HT1080 (cell line): ENCODE data around the gene FSTL4. TPM values are rescaled to one million over a fixed set of nuclear protein-coding genes. Genes with fewer than 3 reads are reported as not detected.
A peak's percentile ranks its signal among the peaks of the same experiment; 100 is the strongest.

Experiments used
- DNase-seq: peaks from one replicate; pipeline ENCODE4 v3.0.0-alpha.2; 2015; ENCODE audit warnings: low read depth
- total RNA-seq: library from RNA; depleted of rRNA; stranded (reverse); fragments of >200 nt; shearing (Covaris generic); gene quantifications from 2 replicates; pipeline ENCODE4 v1.2.3, GENCODE V29; 2014

The FSTL4 gene
- total RNA-seq, 1 experiment from 2014 or later = 0.47 TPM

DNA sequence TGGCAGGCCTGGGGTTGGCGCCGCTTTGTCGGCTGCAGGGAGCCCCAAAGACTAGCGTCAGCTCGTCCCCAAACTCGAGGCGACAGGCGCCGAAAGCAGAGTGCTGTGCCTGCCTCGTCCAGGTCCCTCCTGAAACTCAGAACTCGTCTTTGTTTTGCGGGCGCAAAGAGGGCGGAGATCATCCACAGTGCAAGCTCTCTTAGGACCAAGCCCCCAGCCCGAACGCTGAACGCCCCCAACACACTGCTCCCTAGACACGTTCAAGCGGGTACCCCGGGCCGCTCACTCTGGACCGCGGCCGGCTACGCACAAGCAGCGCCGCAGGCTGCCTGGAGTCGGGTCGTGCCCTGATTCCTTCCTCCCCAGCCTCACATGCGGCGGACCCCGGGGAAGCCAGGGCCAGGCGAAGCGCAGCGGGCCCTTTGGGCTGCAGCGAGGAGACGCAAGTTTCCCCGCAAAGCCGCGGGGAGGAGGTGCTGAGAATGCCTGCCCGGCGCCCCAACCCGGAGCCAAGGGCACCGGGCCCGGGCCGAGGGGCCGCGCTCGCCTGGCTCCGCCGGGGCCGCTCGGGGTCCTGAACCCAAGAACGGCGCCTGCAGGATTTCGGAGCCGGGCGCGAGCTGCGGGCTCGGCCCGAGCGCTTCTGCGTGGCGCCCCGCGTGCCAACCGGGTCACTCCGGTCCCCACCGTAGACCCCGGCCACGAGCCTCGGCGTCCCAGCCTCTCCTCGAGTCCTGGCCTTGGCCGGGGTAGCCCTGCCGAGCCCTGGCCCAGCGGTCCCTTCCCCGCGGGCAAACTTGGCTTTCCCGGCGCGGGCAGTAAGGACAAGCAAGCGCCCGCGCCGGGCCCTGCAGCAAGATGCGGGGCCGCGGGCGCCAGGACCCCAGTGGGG is 738 bp downstream of the FSTL4 start:
- no peak for DNase-seq

DNA sequence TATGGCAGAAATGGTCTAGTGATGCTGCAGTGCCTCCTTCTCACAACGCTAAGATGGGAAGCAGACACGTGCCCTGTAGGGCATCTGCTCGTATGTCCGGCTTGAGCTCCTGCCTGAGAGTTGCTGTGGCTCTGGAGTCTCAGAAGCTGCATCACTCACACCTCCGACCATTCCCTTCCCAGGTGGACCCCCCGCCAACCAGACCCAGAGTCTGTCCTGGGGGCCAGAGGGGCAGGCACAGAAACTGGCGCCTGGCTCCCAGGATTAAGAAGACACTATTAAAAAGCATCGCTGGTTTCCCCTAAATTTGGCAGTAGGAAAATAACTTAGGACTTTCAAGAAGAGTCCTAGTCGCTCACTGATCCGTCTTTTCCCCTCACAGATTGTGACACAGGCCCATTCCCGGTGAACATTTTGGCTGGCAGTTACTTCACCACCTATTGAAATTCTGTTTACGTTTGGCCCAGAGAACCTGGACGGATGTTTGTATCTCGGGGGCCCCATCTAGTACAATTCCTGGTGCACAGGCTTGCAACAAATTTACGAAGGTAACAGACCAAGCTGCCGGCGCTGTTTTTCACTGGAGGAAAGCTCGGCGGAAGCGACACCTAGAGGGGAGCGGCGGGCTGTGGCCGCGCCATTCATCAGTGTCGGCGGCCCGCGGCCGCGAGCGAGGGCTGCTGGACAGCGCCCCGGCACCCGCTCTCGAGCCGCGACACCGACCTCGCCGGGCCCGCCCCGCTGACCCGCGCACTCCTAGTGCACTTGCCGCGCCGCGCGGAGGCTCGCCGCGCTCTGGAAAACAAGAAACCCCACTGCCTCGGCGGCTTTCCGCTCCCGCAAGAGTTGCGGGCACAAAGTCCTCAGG is 1.6 kb downstream of the FSTL4 start:
- peak; percentile 23 for DNase-seq

DNA sequence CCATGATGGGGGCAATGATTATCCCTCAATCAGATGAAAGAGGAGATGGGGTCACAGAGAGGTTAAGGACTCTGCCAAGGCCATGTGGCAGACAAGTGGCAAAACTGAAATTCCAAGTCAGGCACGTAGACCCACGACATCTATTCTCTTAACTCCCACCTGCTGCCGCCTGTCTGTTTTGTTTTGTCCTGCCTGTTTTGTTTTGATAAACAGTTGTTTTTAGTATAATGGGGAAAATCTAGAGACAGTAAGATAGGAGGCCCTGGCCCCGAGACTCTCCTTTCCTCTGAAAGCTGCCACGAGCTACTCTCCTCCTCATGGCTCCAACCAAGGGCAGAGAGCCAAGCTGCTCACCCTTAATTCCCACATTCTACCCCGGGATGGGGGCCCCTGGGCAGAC is 4.9 kb downstream of the FSTL4 start:
- no peak for DNase-seq

DNA sequence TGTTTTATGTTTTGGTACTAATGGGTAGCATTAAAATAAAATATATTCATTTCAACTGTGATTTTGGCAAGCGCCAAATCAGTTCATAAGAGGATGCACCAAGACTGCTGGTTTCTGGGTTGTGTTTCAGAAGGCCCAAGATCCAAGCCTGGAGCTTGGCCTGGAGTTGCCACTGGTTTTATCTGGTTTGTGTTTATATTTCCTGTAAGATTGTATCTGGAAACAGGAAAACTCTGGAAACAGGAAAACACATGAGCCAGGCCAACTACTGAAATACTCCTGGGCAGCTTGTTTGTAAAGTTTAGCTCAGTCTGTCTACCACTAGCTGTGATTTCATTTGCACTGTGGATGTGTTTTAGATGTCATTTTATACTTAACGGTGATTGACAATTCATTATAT is 5.5 kb downstream of the FSTL4 start:
- DNase-seq = no peak

DNA sequence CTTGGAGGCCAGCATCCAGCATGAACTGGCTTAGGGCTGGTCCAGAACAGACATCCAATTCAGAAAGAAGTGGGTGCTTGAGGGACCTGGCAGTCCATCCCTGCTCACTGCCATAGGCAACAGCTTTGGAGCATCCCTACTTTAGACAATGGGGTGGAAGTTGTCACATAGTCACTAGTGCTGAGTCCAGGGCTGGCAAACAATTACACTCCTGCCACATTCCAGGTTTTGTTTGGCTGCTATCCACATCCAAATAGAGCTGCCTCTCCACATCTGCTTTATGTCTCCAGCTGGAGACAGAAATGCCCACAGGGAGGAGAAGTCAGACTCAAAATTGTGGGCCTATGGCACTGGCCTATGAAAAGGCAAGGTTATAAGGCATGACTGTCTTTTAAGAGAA is 7.0 kb downstream of the FSTL4 start:
- no peak for DNase-seq

DNA sequence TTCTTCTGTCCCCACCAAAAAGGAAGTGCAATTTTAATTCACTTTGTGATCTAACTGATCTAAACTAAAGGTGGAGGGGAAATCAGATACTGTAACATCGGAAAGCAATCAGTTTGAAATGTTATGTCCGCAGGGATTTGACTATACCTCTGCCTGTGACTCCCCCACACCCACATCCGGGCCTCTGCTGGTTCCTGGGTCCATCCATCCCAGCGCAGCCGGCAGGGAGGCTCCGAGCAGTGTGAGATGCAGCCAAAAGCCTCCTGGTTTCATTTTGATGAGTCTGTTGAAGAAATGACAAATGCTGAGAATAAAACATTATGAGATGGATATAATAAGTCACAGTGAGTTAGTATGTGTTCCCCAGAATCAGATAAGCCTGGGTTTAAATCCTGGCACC is 8.6 kb downstream of the FSTL4 start:
- DNase-seq = no peak

DNA sequence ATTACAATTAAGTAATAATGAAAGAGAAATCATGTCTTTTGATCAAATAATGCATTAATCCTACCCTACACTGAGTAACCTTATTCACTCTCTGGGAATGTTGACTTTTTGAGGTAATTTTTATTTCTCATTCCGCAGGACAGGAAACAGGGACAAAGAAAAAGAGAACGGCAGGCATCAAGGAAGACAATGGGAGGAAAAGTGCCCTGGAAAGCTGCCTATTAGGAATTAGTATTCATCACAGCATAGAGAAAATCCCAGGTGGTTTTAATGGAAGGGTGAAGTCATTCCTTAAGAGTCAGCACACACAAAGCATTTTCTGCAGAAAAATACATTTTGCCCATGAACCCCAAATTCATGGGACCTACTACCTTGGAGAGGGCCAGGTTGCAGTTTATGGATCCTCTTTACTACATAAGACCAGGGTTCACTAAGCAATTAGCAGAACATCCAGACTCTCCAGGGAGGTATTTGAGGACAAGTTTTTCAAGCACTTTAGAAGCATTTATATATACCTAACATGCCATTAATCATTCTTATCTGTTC is 9.4 kb downstream of the FSTL4 start:
- DNase-seq = no peak

DNA sequence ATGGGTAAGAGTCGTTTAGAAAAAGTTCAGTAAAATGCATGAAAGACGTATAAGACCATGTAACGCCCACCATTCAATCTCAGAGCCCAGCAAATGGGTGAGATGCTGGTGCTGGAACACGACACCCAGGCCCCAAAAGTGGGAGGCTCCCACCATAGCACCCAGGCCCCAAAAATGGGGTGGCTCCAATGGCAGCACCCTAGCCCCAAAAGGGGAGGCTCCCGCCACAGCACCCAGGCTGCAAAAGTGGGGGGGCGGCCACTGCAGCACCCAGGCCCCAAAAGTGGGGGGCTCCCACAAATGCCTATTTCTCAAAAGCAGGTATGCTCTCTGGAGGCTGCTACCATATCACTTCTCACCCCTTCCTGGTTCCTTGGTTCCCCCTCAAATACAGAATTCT is 12.7 kb downstream of the FSTL4 start:
- no peak for DNase-seq

DNA sequence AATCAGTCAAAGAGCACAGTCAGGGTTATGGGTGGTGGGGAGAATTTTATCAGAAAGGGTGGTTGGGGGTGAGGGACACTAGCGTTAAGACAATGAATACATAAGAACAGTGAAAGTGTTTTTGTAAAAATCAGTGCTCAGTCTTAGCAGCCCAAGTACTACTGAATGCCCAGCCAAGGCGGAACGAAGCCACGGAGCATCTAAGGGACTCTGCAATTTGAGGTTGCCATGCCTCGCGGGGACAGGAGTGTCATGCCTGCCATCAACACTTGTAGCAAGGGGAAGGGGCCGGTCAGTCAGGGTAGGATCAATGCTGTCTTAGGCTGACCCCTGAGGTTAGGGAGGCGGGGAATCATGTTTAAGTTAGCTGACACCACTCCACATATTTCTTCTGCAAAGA is 13.3 kb downstream of the FSTL4 start:
- no peak for DNase-seq

DNA sequence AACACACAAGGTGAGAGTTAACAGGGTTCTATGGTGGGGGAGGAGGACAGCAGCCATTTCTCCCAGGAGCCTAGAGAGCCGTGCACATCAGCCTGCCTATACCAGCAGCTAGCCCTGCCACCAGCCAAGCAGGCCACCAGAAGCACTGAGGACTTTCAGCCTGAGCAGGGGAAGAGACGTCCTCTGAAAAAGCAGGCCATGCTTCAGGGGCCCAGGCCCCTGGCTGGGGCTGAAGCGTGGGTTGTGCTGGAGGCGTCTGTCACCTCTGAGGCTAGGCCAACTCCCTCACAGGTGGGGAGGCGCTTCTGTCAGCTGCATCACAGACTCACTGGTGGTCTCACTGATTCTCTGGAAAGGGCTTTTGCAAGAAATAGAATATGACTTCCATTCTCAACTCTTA is 16.3 kb downstream of the FSTL4 start:
- no peak for DNase-seq

DNA sequence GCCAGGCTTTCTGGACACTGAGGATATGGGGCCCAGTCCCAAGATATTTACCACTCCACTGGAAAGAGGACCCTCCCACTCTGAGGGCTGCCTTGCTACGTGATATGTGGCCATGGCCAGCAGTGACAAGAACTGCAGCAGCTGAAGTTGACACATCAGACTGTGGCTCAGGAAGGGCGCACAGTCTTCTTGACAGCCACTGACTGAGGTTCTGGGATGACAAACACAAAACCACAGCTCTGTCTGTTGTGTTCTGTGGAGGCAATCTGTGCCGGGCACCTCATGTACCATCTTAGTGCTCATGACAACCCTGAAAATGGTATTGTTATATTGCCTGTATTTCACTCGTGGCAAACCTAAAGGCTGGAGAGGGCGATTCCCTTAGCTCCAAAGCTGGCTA is 16.9 kb downstream of the FSTL4 start:
- DNase-seq = no peak

DNA sequence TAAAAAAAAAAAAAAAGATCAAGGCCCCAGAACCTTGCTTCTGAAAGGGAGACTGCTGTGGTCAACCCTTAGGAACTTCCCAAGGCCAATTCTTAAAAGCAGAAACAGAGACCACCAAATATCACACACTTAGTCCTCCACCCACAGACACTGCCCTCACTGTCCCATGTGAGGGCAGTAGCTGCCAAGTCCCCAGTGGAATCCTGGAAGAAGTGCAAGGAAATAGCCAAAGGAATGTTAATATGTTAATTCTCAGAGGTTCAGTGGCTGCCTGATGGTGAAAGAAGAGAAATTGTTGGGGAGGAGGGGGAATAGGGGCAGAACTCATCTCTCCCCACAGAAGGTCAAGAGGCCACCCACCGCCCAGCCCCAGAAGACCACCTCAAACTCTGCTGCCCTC is 23.1 kb downstream of the FSTL4 start:
- no peak for DNase-seq

DNA sequence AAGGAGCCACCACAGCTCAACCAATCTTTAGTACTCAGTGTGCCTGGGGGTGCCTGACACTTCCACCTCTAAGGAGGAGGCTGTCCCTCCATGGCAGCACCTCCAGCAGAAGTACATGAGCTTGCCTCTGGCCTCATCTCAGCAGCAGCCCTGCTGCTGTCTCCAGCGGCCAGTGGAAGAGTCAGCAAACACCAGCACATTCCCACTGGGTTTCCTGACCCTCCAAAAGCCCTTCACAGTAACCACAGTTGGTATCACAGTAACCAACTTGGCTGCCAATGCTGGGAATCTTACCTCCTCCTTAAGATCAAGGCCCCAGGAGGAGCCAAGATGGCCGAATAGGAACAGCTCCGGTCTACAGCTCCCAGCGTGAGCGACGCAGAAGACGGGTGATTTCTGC is 29.4 kb downstream of the FSTL4 start:
- DNase-seq = no peak

DNA sequence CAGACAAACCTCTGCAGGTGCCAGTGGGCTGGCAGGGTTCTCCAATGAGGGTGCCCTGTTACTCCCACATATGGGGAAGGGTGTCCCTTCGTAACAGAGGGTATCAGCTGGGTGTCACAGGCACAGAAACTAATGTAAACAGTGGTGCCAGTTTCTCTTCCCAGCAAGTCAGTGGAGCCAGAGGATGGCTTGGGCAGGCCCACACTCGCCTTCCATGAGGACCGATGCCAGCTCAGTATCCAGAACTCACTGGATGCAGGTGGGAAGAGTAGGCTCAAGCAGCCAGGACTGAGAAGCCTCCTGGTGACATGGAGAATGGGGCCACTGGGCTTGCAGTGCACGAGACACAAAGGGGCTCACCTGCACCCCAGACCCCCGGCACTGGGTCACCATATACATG is 30.4 kb downstream of the FSTL4 start:
- no peak for DNase-seq

DNA sequence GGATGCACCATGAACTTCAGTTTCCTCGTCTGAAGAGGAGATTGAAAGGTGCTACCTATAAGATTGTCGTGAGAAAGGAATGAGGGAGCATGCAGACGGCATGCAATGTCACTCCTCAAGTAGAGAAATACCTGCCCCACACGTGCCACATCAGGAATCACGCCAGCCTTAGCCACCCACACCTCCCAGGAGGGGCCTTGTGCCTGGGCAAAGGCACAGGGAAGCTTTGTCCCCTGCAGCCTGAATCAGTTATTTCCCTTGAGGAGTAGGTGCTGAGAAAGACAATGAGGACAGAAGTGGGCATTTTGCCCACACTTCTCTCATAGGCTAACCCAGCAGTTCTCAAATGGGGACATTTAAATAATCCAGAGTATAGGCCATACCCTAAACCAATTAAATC is 31.0 kb downstream of the FSTL4 start:
- DNase-seq = no peak

DNA sequence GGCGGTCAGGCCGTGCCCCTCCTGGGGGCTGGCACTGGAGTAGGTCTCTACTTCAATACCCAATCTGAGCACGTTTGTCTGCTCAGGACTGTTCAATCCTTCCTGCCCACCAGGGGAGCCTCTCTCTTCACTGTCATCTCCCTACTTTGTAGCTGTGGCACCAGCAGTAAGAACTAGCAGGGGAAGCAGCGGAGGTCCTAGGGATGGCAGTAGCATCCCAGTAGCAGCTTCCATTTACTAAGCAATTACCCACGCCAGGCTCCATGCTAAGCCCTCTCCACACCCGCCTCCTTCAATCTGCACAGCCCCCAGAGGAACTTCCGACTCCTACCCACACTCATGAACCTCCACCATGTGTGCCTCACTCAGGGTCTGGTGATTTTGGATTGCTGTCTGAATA is 31.7 kb downstream of the FSTL4 start:
- DNase-seq = no peak

DNA sequence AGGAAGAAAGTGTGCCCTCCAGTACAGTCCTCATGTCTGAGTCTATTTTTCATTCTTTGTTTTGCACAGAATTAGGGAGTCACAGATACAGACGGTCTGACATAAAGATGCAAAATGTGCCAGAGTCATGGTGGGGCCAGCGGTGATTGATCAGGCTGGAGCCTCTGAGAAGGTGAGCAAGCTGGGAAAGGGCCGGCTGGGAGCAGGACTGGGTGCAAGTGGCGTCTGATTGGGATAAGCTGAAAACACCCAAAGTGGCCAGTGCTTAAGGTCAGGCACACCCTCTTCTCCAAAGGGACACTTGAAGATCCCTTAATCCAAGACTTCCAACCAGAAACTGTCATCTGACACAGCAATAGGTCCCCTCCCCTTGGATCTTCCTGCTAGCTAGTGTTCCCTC is 32.6 kb downstream of the FSTL4 start:
- DNase-seq = no peak

DNA sequence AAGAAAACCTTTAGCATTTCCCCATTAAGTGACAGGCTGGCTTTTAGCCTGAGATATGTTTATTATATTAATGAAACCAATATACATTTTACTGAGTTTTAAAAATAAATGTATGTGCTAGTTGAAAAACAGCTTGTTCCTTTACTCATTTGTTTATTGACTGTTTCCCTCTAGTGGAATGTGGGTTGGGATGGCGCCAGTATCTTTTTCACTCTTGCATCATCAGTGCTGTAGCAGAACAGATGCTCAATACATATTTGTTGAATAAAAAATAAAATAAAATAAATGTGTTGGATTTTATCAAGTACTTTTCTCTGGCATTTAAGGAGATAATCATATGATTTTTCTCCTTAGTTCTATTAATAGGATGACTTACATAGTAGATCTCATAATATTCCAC is 43.0 kb downstream of the FSTL4 start:
- no peak for DNase-seq

DNA sequence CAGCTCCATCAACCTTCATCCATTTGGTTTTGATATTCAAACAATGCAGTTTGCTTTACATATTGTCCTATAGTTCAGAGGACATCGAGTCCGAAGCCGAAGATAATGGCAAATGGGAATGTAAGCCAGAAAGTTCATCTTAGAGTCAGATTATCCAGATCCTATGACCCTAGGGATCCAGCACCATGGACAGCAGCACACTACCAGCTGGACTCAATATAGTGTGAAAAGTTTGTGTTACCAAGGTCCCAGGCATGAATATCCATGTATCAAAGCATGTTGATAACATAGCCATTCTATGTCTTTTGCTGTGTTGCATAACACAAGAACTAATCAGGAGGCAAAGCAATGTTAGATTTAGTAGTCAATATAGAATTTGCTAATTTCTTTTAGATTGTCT is 46.3 kb downstream of the FSTL4 start:
- DNase-seq = no peak

DNA sequence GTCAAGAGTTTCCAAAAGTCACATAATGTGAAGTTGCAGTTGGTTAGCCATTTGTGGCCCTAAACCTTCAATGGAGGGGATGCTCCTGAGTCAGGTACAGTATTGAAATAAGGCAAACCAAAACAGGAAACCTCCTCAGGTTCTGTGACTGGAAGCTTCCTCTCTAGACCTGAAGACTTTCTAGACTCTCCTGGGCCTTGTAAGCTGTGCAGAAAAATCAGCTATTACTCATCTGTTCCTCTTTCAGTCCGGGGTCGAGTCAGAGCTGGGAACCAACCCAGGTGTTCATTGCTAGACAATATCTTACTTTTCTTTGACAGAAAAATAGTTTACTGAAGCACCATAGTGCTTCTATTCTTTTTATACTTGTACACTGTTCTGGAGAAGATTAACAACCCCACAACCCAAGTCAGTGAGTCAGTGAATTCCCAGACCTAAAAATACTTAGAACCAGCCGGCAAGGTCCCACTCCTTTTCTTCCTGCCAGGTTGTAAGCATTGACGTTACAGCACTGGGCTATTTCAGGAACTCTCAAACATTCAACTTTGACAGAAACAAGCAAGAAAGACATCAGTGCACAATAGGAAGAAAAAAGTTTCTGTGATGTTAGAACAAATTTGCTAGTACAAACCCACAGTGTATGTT is 47.3 kb downstream of the FSTL4 start:
- DNase-seq = no peak

DNA sequence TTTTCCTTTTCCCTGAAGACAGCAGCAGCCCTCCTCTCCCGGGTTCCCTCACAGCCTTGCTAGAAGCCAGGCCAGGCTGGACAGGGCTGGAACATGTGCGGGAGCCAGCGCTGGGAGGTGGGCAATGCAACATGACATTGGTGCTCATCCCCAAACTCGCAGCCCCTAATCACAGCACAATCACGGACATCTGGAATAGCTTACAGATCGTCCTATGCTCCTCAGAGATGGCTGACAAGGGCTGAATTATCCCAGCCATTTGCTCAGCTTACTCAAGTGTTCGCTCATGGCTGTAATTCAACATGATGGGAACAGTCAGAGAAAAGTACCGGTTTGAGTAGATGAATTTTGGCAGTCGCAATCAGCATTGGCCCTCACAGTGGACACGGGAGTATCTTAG is 49.8 kb downstream of the FSTL4 start:
- no peak for DNase-seq

DNA sequence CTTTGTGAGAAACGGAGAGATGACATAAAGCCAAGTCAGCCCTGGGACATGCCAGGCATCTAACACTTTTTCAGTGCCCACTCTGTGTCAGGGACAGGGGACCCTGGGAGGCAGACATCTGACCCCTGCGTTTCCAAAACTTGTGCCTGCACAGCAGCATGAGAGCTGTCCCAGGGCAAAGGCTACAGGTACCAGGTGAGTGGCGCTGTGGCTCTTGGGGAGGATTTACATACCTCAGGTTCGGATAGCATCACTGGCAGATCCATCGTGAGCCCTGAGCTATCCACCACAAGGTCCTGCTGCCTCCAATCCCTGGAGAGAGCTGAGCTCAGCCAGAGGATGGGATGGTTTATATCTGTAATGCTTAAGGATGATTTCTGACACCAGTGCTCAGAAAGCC is 52.4 kb downstream of the FSTL4 start:
- DNase-seq = no peak
